HG02938 (cell line): ENCODE results near the gene ATIC.

Source experiments
- ATAC-seq: cut with Tn5 transposase; IDR thresholded peaks from one replicate; pipeline ENCODE4 v1.9.1; 2021; ENCODE audit warnings: mild to moderate bottlenecking, moderate library complexity; ENCODE audit not compliant: unreplicated experiment

ATIC gene

DNA sequence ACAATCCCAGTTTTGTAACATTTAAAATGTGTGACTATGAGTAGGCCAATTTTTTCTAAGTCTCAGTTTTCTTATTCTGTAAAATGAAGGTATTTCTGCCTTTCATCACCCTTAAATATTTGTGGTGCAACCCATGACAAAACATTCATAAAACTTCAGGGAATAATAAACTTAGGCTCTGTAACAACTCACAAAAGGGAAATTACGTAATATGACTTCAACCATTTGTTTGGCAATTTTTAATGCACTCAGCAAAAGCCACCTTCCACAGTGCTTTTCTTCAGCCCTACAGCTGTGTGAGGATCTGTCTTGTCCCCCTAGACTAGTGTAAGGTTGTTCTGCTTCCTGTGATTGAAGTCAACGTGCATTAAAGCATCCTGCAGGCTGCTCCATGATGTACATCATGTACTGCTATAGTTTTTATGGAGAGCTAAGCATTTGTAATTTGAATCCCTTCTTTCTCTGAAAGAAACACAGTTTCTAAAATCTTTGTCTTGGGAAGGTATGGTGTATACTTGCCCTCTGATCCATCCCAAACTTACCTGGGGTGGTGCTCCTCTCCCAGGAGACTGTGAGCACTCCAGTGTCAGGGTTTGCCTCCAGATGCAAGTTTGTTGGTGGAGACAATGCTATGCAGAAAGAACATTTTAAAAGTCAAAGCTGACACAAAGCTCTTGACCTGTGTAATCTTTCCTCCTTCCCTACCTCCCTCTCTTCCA is 84.9 kb downstream of the ATIC start:
- ATAC-seq, result no peak

DNA sequence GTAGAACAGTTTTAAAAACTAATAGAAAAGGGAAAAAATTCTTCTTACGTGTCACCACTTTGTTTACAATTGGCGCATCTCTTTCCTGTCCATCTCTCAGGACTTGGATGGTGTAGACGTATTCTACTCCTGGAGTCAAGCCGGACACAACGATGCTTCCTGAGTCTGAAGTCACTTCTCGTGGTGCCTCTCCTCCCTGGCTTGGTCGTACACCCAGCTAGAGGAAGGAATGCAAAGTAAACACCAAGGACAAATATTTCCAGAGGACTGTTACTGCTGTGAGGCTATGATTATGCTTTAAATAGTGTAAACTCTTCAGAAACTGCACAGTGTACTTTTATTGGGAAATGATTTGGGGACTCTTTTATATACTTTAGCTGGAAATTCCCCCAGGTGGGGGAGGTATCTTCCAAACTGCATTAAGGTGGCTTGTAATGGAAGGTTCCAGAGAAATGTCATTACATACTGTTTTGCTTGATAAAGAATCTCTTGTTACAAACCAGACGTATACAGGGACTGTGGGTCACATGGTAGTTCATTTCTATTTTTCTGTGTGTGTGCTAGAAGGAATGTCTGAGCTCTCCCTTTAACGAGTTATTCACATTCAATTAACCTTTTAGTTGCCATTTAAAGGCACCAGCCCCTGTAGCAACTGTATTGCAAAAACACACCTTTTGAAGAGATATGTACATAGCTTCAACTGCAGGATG is 85.9 kb downstream of the ATIC start:
- ATAC-seq, result no peak

DNA sequence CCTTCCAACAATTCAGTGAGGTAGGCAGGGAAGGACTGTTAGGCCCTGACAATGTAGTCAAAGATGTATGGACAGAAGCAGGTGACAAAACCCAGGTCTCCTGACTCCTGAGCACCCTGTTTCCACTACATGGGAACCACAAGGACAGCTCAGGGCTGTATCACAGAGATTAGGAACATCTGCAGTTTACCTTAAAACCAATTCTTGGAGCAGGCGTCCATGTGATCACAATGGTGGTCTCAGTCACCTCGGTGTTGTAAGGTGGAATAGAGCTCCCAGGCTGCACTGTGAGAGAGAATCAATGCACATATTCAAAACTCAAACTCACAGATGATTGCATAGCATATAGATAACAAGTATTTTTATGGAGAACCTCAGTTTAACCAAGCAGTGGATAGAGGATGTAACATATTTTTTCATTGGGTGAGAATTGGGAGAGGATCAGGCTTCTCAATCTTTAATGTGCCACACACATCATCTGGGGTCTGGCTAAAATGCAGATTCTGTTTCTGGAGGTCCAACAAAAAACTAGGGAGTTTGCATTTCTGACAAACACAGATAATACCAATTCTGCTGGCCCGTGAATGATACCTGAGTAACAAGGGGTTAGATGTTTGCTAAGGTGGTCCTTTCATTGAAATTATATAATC is 87.3 kb downstream of the ATIC start:
- no peak for ATAC-seq
